ENCODE measurements around the gene MED17. TPM values are rescaled to one million over a fixed set of nuclear protein-coding genes. Genes with fewer than 3 reads are reported as not detected.
"Not testable (repeated sequence)": the region's sequence is repeated elsewhere in the genome, so short reads cannot be mapped to it uniquely, and the experiment has no call there.

MED17 gene
- total and polyA plus RNA-seq, 4 donors, result 32.2 to 36.2 (median 34.6) TPM

DNA sequence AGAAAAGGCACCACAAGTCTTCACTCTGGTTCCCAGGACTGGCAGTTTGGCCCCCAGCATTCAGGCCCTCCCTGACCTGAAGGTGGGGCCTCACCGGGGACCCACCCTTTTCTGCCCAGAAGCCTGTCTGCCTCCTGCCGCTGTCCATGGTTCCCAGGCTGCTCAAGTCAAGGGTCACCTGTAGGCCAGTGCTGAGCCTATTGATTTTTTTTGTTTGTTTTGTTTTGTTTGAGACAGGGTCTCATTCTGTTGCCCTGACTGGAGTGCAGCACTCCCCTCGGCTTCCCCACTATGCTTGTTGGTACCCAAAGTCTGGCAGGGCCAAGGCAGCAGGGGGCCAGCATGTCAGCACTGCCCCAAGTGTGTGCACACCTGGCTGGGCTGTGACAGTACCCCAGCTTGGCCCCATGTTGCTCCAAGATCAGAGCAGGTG, 11.0 kb upstream of the MED17 start:
- H3K27me3 ChIP-seq (ENCODE audit: control insufficient read depth, insufficient read depth, low read length), result no peaks in the 10 kb centered on the region
- no peak overlapping the region for H3K27ac ChIP-seq (ENCODE audit: low read depth, low read length)
- 100% methylated on average over 2 of the region's 3 CpGs for WGBS (ENCODE audit: insufficient coverage)
- no peak overlapping the region for H3K4me3 ChIP-seq (ENCODE audit: low read depth, low read length)
- H3K4me1 ChIP-seq (ENCODE audit: control insufficient read depth, insufficient read depth, low read length), result no peaks in the 10 kb centered on the region
- H3K36me3 ChIP-seq (ENCODE audit: control insufficient read depth, insufficient read depth, low read length), result peaks cover 10% of the 10 kb centered on the region
- no peaks in the 10 kb centered on the region for H3K9me3 ChIP-seq (ENCODE audit: control insufficient read depth, insufficient read depth, low read length)
- DNase-seq (ENCODE audit: low read depth in 4 of 6, low spot score in 6 of 6), result no peak

DNA sequence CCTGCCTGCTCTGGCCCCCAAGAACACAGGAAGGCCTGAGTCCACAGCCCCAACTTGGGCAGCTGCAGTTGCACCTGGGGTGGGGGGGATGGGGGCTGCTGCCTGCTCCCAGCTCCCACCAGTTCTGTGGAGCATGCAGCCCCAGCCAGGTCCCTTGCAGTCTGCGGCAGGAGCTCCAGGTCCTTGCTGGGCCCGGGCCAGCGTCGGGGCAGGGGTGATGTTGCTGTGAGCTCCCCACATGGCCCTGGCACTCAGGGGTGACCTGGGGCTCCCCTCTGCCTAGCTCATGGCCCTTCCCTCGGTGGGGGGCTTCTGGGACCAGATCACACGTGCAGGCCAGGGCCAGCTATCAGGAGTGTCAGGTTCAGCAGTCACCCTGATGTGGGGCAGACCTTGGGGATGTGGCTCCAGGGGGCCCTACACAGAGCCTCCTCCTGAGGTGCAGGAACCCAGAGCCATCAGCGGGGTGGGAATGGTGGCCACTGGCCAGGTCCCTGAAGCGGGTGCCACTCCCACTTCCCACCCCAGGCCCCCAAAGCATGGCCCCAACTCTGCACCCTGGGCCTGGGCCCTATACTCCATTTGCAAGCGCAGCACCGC, 10.4 kb upstream of the MED17 start:
- 96% methylated on average over 10 of the region's 10 CpGs for WGBS (ENCODE audit: insufficient coverage)
- peaks cover 10% of the 10 kb centered on the region for H3K36me3 ChIP-seq (ENCODE audit: control insufficient read depth, insufficient read depth, low read length)
- no peaks in the 10 kb centered on the region for H3K4me1 ChIP-seq (ENCODE audit: control insufficient read depth, insufficient read depth, low read length)
- H3K27me3 ChIP-seq (ENCODE audit: control insufficient read depth, insufficient read depth, low read length), result no peaks in the 10 kb centered on the region
- no peak overlapping the region for H3K4me3 ChIP-seq (ENCODE audit: low read depth, low read length)
- H3K27ac ChIP-seq (ENCODE audit: low read depth, low read length), result no peak overlapping the region
- no peaks in the 10 kb centered on the region for H3K9me3 ChIP-seq (ENCODE audit: control insufficient read depth, insufficient read depth, low read length)
- no peak for DNase-seq (ENCODE audit: low read depth in 4 of 6, low spot score in 6 of 6)

DNA sequence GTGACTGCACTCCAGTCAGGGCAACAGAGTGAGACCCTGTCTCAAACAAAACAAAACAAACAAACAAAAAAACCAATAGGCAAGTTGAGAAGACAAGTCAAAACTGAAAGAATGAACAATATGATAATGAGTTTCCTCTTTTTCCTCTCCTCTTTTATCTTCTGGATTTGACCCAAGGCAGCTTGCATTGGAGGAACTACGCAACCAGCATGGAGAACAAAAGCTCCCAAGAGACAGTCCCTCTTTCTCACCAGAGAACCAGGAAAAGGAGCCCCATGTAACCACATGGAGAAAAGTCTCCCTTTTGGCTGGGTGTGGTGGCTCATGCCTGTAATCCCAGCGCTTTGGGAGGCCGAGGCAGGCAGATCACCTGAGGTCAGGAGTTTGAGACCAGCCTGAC, 9.5 kb upstream of the MED17 start:
- not testable (repeated sequence) for H3K27me3 ChIP-seq (ENCODE audit: control insufficient read depth, insufficient read depth, low read length); H3K27ac ChIP-seq (ENCODE audit: low read depth, low read length); H3K4me1 ChIP-seq (ENCODE audit: control insufficient read depth, insufficient read depth, low read length); DNase-seq (ENCODE audit: low read depth in 4 of 6, low spot score in 6 of 6); H3K4me3 ChIP-seq (ENCODE audit: low read depth, low read length); H3K9me3 ChIP-seq (ENCODE audit: control insufficient read depth, insufficient read depth, low read length)
- WGBS (ENCODE audit: insufficient coverage), result no CpG with 5 or more reads among the region's 3 CpGs
- H3K36me3 ChIP-seq (ENCODE audit: control insufficient read depth, insufficient read depth, low read length), result peaks cover 10% of the 10 kb centered on the region

- DNase-seq (ENCODE audit: low read depth in 4 of 6, low spot score in 6 of 6), result no peak
- H3K9me3 ChIP-seq (ENCODE audit: control insufficient read depth, insufficient read depth, low read length), result no peaks in the 10 kb centered on the region
- WGBS (ENCODE audit: insufficient coverage), result no CpG with 5 or more reads among the region's 2 CpGs
- H3K36me3 ChIP-seq (ENCODE audit: control insufficient read depth, insufficient read depth, low read length), result peaks cover 10% of the 10 kb centered on the region
- H3K4me1 ChIP-seq (ENCODE audit: control insufficient read depth, insufficient read depth, low read length), result no peaks in the 10 kb centered on the region
- H3K27ac ChIP-seq (ENCODE audit: low read depth, low read length), result no peak overlapping the region
- no peak overlapping the region for H3K4me3 ChIP-seq (ENCODE audit: low read depth, low read length)
- no peaks in the 10 kb centered on the region for H3K27me3 ChIP-seq (ENCODE audit: control insufficient read depth, insufficient read depth, low read length)
Observed at GRCh38 chr11:93775289-93775688, 8.8 kb upstream of the MED17 start.

GRCh38 chr11:93783362-93783761, 720 bp upstream of the MED17 start:
- Histone ChIP-seq H3K4me3 (ENCODE audit: low read depth, low read length) (peak overlapping the region; percentile 98), H3K36me3 (ENCODE audit: control insufficient read depth, insufficient read depth, low read length) (no peaks in the 10 kb centered on the region), H3K4me1 (ENCODE audit: control insufficient read depth, insufficient read depth, low read length) (peaks cover 20% of the 10 kb centered on the region), H3K27me3 (ENCODE audit: control insufficient read depth, insufficient read depth, low read length) (no peaks in the 10 kb centered on the region), H3K9me3 (ENCODE audit: control insufficient read depth, insufficient read depth, low read length) (no peaks in the 10 kb centered on the region), H3K27ac (ENCODE audit: low read depth, low read length) (peak overlapping the region; percentile 98)
- no peak for DNase-seq (ENCODE audit: low read depth in 4 of 6, low spot score in 6 of 6)
- 96% methylated on average over 3 of the region's 7 CpGs for WGBS (ENCODE audit: insufficient coverage)

- Histone ChIP-seq H3K9me3 (ENCODE audit: control insufficient read depth, insufficient read depth, low read length) (no peaks in the 10 kb centered on the region), H3K27ac (ENCODE audit: low read depth, low read length) (peak overlapping the region; percentile 98), H3K4me1 (ENCODE audit: control insufficient read depth, insufficient read depth, low read length) (peaks cover 20% of the 10 kb centered on the region), H3K27me3 (ENCODE audit: control insufficient read depth, insufficient read depth, low read length) (no peaks in the 10 kb centered on the region), H3K4me3 (ENCODE audit: low read depth, low read length) (peak overlapping the region; percentile 98), H3K36me3 (ENCODE audit: control insufficient read depth, insufficient read depth, low read length) (no peaks in the 10 kb centered on the region)
- WGBS (ENCODE audit: insufficient coverage), result 0% methylated on average over 9 of the region's 10 CpGs
- DNase-seq (ENCODE audit: low read depth in 4 of 6, low spot score in 6 of 6), result no peak
Observed at GRCh38 chr11:93783765-93784144, 327 bp upstream of the MED17 start.

GRCh38 chr11:93784935-93785360, 866 bp downstream of the MED17 start:
- Histone ChIP-seq H3K36me3 (ENCODE audit: control insufficient read depth, insufficient read depth, low read length) (no peaks in the 10 kb centered on the region), H3K27me3 (ENCODE audit: control insufficient read depth, insufficient read depth, low read length) (no peaks in the 10 kb centered on the region), H3K4me1 (ENCODE audit: control insufficient read depth, insufficient read depth, low read length) (peaks cover 20% of the 10 kb centered on the region), H3K9me3 (ENCODE audit: control insufficient read depth, insufficient read depth, low read length) (no peaks in the 10 kb centered on the region), H3K4me3 (ENCODE audit: low read depth, low read length) (peak overlapping the region; percentile 98), H3K27ac (ENCODE audit: low read depth, low read length) (peak overlapping the region; percentile 98)
- WGBS (ENCODE audit: insufficient coverage), result 0% methylated on average over 13 of the region's 13 CpGs
- DNase-seq (ENCODE audit: low read depth in 4 of 6, low spot score in 6 of 6), result peak in 1 of 6 donors; percentile 33

GRCh38 chr11:93791493-93791892, 7.4 kb downstream of the MED17 start:
- peaks cover 8% of the 10 kb centered on the region for H3K4me1 ChIP-seq (ENCODE audit: control insufficient read depth, insufficient read depth, low read length)
- DNase-seq (ENCODE audit: low read depth in 4 of 6, low spot score in 6 of 6), result no peak
- no peaks in the 10 kb centered on the region for H3K27me3 ChIP-seq (ENCODE audit: control insufficient read depth, insufficient read depth, low read length)
- 95% methylated on average over 3 of the region's 5 CpGs for WGBS (ENCODE audit: insufficient coverage)
- H3K27ac ChIP-seq (ENCODE audit: low read depth, low read length), result no peak overlapping the region
- no peaks in the 10 kb centered on the region for H3K9me3 ChIP-seq (ENCODE audit: control insufficient read depth, insufficient read depth, low read length)
- no peak overlapping the region for H3K4me3 ChIP-seq (ENCODE audit: low read depth, low read length)
- peaks cover 33% of the 10 kb centered on the region for H3K36me3 ChIP-seq (ENCODE audit: control insufficient read depth, insufficient read depth, low read length)

DNA sequence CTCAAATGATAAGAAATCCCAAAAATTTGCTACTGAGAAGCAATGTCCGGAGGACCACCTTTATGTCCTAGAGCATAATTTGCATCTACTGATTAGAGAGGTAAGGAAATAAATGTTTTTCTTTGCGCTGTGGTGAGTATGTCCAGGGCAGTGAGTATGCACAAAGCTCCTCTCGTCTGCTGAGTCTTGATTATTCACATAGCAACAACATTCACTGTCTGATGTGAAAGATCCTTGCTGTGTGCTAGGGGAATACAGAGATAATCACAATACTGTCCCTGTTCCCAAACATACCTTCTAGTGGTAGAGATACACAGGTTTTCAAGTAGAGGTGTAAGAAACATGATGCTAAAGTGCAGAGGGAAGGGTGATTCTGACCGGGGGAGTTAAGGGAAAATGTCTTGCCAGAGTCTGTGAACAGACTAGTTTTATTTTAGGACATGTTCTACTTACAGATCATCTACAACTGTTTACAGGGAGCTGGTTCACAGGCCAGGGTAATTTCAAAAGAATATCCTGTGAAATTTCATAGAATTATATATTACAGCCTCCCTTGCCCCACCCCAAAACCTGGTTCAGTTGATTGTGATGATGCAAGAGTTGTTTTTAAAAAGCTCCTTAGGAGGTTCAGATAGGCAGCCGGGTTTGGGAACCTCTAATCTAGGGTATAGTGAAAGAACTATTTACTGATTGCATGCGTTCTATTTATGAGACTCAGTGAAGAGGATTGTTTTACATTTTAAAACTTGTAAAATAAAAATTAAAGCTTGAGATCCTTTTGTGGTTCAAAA, 12.6 kb downstream of the MED17 start:
- Histone ChIP-seq H3K27me3 (ENCODE audit: control insufficient read depth, insufficient read depth, low read length) (no peaks in the 10 kb centered on the region), H3K36me3 (ENCODE audit: control insufficient read depth, insufficient read depth, low read length) (peaks cover 39% of the 10 kb centered on the region), H3K27ac (ENCODE audit: low read depth, low read length) (no peak overlapping the region), H3K4me1 (ENCODE audit: control insufficient read depth, insufficient read depth, low read length) (no peaks in the 10 kb centered on the region), H3K9me3 (ENCODE audit: control insufficient read depth, insufficient read depth, low read length) (no peaks in the 10 kb centered on the region), H3K4me3 (ENCODE audit: low read depth, low read length) (no peak overlapping the region)
- no peak for DNase-seq (ENCODE audit: low read depth in 4 of 6, low spot score in 6 of 6)
- no CpG with 5 or more reads among the region's 6 CpGs for WGBS (ENCODE audit: insufficient coverage)

DNA sequence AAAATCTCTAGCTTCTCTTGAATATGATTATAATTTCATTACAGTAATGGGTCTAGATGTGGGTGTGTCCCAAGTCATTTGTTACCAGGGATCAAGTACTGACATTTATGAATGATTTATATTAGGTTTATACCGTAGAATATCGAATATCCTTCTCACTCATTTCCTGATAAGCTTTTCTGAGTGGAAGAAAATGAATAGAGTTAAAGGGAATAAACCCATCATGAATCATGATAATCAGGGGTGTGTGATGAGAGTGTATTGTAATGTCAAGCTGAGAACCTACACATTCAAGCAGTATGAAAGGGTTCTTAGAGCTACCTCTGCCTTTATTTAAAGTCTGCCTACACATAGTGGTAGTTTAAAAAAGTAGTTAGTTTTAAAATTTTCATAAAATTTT, 17.3 kb downstream of the MED17 start:
- H3K27ac ChIP-seq (ENCODE audit: low read depth, low read length), result no peak overlapping the region
- no peaks in the 10 kb centered on the region for H3K9me3 ChIP-seq (ENCODE audit: control insufficient read depth, insufficient read depth, low read length)
- no CpG with 5 or more reads among the region's 2 CpGs for WGBS (ENCODE audit: insufficient coverage)
- no peak for DNase-seq (ENCODE audit: low read depth in 4 of 6, low spot score in 6 of 6)
- no peaks in the 10 kb centered on the region for H3K4me1 ChIP-seq (ENCODE audit: control insufficient read depth, insufficient read depth, low read length)
- no peak overlapping the region for H3K4me3 ChIP-seq (ENCODE audit: low read depth, low read length)
- no peaks in the 10 kb centered on the region for H3K27me3 ChIP-seq (ENCODE audit: control insufficient read depth, insufficient read depth, low read length)
- H3K36me3 ChIP-seq (ENCODE audit: control insufficient read depth, insufficient read depth, low read length), result peaks cover 21% of the 10 kb centered on the region

All from spinal cord (tissue), 10 donors.